ENCODE data around the gene LYRM2.

The LYRM2 gene

DNA sequence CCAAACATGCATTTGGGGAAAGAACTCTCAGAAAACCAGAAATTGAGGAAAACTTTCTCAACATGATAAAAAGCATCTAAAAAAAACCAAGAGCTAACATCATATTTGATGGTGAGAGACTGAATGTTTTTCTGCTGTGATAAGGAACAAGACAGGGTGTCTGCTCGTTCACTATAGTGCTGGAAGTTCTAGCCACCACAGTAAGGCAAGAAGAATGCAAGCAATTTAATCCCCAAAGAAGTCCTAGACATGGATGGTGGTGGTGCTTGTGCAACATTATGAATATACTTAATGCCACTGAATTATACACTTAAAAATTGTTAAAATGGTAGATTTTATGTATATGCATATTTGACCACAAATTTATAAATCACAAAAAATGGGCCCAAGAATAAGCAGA lies 53.4 kb downstream of the LYRM2 start:
- TF ChIP-seq, protein P1, sequence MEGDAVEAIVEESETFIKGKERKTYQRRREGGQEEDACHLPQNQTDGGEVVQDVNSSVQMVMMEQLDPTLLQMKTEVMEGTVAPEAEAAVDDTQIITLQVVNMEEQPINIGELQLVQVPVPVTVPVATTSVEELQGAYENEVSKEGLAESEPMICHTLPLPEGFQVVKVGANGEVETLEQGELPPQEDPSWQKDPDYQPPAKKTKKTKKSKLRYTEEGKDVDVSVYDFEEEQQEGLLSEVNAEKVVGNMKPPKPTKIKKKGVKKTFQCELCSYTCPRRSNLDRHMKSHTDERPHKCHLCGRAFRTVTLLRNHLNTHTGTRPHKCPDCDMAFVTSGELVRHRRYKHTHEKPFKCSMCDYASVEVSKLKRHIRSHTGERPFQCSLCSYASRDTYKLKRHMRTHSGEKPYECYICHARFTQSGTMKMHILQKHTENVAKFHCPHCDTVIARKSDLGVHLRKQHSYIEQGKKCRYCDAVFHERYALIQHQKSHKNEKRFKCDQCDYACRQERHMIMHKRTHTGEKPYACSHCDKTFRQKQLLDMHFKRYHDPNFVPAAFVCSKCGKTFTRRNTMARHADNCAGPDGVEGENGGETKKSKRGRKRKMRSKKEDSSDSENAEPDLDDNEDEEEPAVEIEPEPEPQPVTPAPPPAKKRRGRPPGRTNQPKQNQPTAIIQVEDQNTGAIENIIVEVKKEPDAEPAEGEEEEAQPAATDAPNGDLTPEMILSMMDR (conservative IDR thresholded peaks at IDR 0.05; ENCODE audit: low read length), result no peak
- H3K4me3 ChIP-seq (ENCODE audit: low read length), result no peak overlapping the region

DNA sequence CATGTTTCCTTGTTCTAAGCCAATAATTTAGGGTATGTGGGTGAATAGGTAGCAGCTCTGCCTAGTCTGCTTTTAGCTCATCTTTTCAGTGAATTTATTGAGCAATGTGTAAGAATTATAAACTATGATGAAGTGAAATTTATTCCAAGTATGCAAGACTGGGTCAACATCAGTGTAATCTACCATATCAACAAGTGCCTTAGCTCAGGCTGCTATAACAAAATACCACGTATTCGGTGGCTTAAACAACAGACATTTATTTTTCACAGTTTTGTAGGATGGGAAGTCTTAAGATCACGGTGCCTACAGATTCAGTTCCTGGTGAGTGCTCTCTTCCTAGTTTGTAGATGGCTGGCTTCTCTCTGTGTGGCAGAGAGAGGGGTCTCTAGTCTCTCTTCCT lies 54.0 kb downstream of the LYRM2 start:
- TF ChIP-seq, protein P1 (conservative IDR thresholded peaks at IDR 0.05; ENCODE audit: low read length), result no peak
- H3K4me3 ChIP-seq (ENCODE audit: low read length), result no peak overlapping the region
- no peak for DNase-seq (ENCODE audit: low read depth)

More for the DNA sequence above, 53.4 kb downstream of the LYRM2 start:
- DNase-seq (ENCODE audit: low read depth), result peak; percentile 3

DNA sequence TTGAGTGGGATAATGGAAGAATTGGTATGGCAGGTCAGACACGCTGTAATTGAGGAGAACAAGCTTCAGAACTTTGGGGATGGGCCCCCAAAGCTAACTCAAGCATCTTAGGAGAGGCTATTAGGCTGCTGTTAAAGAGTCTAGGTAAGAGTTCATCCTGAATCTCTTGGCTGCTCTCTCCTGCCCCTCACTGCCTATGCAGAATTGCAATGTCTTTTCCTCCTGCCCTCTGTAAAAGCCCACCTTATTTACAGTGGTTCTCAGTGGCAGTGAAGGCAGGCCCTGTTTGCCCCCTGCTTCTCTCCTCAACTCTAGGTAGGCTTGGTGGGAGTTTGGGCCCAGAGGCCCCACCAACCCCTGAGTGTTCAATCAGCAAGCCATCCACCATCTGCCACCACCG lies 55.0 kb downstream of the LYRM2 start:
- no peak overlapping the region for H3K4me3 ChIP-seq (ENCODE audit: low read length)
- DNase-seq (ENCODE audit: low read depth), result no peak
- TF ChIP-seq, protein P1 (conservative IDR thresholded peaks at IDR 0.05; ENCODE audit: low read length), result no peak

DNA sequence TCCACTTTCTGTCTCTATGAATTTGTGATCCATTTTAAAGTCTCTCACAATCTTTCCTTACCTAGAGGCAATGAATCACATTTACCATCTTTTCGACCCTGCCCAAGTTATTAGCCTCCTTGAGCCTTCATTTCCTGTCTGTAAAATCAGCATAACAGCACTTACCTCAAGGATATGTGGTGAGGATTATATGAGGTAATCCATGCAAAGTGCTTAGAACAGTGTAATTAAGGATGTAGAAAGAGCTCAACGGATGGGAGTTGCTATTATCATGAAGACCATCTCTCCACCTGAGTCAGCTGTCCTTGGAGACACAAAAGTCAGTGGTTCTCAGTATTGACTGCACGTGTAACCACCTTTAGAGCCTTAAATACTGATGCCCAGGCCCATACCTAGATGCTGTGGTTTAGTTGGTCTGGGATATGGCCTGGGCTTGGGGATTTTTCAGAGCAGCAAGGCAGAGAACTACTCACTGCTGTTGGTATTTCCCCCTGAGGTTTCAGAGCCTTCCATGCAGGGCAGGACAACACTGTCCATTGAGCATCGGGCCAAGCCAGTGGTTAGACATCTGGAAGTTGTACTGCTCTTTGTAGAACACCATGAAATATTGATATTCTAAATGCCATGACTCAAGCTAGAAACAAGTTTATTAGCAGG lies 55.8 kb downstream of the LYRM2 start:
- H3K4me3 ChIP-seq (ENCODE audit: low read length), result no peak overlapping the region
- TF ChIP-seq, protein P1 (conservative IDR thresholded peaks at IDR 0.05; ENCODE audit: low read length), result no peak
- peak; percentile 4 for DNase-seq (ENCODE audit: low read depth)

DNA sequence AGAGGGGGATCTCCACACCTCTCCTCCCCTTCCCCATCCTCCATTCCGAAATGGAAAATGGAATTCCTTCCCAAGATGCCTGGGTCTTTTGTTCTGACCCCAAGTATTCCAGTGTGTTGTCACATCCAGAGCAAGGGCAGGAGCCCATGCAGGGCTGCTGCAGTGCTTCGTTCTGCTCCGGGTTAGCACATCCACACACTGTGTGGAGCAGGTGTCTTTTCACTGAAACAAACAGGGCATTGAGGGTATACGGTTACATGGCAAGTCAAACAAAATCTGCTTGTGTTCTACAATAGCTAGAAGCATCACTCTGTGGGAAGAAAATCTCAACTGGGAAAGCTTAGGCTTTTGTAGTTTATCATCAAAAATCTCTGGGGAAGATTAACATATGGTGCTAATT lies 56.9 kb downstream of the LYRM2 start:
- H3K4me3 ChIP-seq (ENCODE audit: low read length), result no peak overlapping the region
- TF ChIP-seq, protein P1 (conservative IDR thresholded peaks at IDR 0.05; ENCODE audit: low read length), result no peak
- DNase-seq (ENCODE audit: low read depth), result no peak

DNA sequence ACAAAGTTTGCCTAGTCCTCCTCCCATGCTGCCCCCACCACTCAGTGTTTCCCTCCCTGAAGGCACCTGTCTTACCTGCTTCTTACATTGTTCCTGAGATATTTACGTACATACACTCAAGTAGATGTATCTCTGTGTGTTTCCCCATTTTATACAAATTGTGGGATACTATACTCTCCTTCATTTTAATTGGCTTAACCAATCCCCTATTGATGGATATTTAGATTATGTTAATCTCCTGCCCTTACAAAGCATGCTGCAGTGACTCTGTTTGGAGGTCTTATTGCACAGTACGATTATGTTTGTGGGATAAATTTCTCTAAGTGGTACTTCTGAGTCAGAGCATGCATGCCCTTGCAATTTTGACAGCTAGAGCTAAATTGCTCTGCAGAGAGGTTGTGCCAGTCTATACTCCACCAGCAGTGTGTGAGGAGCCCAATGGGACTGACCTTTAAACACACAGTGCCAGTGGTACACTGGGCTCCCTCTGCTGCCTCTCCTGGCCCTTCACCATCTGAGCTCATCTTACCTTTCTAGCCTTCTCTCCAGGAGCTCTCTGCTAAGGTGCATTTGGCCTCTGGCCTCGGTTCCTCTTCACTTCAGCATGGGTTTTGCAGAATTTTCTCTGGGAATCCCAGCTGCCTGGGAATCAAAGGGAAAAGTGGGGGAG lies 57.4 kb downstream of the LYRM2 start:
- DNase-seq (ENCODE audit: low read depth), result no peak
- TF ChIP-seq, protein P1 (conservative IDR thresholded peaks at IDR 0.05; ENCODE audit: low read length), result no peak
- H3K4me3 ChIP-seq (ENCODE audit: low read length), result no peak overlapping the region

DNA sequence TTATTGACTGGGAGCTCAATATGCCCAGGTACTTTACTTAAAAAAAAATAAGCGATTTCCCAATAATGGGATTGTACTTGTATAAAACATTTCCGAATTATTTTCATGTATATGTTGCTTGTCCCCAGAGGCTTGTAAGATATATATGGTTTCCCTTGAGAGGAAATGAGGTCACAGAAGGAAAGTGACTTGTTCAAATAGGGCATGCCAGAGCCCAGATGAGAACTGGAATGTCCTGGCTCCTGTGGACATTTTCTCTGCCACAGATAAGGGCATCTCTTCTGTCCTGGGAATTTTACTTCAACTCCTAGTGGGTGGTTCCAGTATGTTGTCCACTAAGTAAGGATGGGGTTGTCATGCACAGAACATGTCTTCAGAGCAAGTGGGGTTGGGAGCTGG lies 63.0 kb downstream of the LYRM2 start:
- TF ChIP-seq, protein P1 (conservative IDR thresholded peaks at IDR 0.05; ENCODE audit: low read length), result no peak
- no peak for DNase-seq (ENCODE audit: low read depth)
- H3K4me3 ChIP-seq (ENCODE audit: low read length), result no peak overlapping the region

Data from AG10803 (cell line).